SK-N-MC (cell line): Measurements from ENCODE around the gene PEF1.

Experiments used
- DNase-seq: peaks from one replicate; pipeline ENCODE4 v3.0.0-alpha.2; 2011; ENCODE audit warnings: low read depth, low spot score
- H3K27ac ChIP-seq: fragments of 200-600 bp; sonication (generic); 2 replicates; pipeline ENCODE4 v1.5.1; 2016; ENCODE audit warnings: mixed run types
- H3K36me3 ChIP-seq: fragments of 200-600 bp; sonication (generic); 2 replicates; pipeline ENCODE4 v1.6.1; 2017; ENCODE audit warnings: antibody characterized with exemption, low read length, mixed read lengths; ENCODE audit not compliant: insufficient read depth
- H3K4me3 ChIP-seq: fragments of 200-600 bp; sonication (generic); 2 replicates; pipeline ENCODE4 v1.5.1; 2016
- H3K9ac ChIP-seq: fragments of 200-600 bp; sonication (generic); 2 replicates; pipeline ENCODE4 v1.8.0; 2017; ENCODE audit warnings: mixed run types, mixed read lengths; ENCODE audit not compliant: insufficient read length
- H3K9me3 ChIP-seq: fragments of 200-600 bp; sonication (generic); 2 replicates; pipeline ENCODE4 v1.6.1; 2017; ENCODE audit warnings: low read depth, mild to moderate bottlenecking, antibody characterized with exemption, low read length, moderate library complexity, mixed read lengths
- EZH2 ChIP-seq: fragments of 200-600 bp; sonication (generic); IDR thresholded peaks from one replicate; pipeline ENCODE4 v1.6.1; 2017; ENCODE audit warnings: antibody characterized with exemption
- FOXP2 ChIP-seq: optimal IDR thresholded peaks from 2 replicates; pipeline ENCODE3; 2011; ENCODE audit warnings: mild to moderate bottlenecking, moderate library complexity; ENCODE audit not compliant: insufficient read depth; ENCODE audit errors: extremely low read length, control extremely low read depth
- POLR2AphosphoS5 ChIP-seq: IDR thresholded peaks from 2 replicates; pipeline ENCODE4 v1.6.1; 2012; ENCODE audit warnings: mild to moderate bottlenecking, low read depth, low read length, borderline replicate concordance

Gene PEF1

GRCh38 chr1:31674626-31675025, 29.9 kb upstream of the PEF1 start:
- Histone ChIP-seq H3K4me3 (no peak overlapping the region), H3K9ac (no peak overlapping the region), H3K9me3 (no peaks in the 10 kb centered on the region), H3K36me3 (peaks cover 79% of the 10 kb centered on the region), H3K27ac (peak overlapping the region; percentile 42; the same call in 1 of the 2 replicates)
- no peak for TF ChIP-seq POLR2AphosphoS5
- TF ChIP-seq EZH2, result no peak
- TF ChIP-seq FOXP2, result no peak
- DNase-seq, result no peak

GRCh38 chr1:31673433-31673832, 28.8 kb upstream of the PEF1 start:
- Histone ChIP-seq H3K4me3 (no peak overlapping the region), H3K36me3 (peaks cover 77% of the 10 kb centered on the region), H3K27ac (0 out of 2 replicates have a peak overlapping the region, but pooled peaks have one; percentile 19), H3K9ac (no peak overlapping the region), H3K9me3 (no peaks in the 10 kb centered on the region)
- TF ChIP-seq FOXP2, result no peak
- no peak for TF ChIP-seq EZH2
- TF ChIP-seq POLR2AphosphoS5, result no peak
- no peak for DNase-seq

- DNase-seq, result no peak
- no peaks in the 10 kb centered on the region for H3K9me3 ChIP-seq
- H3K4me3 ChIP-seq, result no peak overlapping the region
- 0 out of 2 replicates have a peak overlapping the region, but pooled peaks have one; percentile 19 for H3K27ac ChIP-seq
- no peak for TF ChIP-seq POLR2AphosphoS5
- H3K9ac ChIP-seq, result no peak overlapping the region
- H3K36me3 ChIP-seq, result peaks cover 75% of the 10 kb centered on the region
Observed at GRCh38 chr1:31672986-31673385, 28.3 kb upstream of the PEF1 start.

DNA sequence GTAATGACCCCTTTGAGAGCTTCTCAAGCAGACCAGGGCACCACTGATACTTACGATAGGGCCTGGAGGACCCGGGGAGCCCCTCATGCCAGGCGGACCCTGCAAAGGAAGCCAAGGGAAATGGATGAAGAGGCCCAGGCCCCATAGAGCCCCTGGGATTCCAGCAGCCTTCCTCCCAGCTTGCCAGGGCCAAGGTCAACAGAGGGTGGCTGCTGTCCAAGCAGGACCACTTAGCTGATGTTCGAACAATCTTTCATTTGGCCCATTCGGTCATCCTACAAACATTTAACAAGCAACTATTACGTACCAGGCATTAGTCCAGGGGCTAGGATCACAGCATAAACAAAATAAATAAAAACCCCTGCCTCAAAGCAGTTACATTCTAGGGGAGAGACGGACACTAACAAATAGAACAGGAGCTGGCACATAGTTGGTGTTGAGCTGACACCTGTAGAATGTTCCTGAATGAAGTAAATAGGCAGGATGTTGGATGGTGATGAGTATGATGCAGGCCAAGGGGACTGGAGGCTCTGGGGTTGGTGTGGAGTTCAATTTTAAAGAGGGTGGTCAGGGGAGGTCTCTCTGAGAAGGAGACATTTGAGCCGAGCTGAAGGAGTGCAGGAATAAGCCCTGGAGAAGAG, 27.0 kb upstream of the PEF1 start:
- Histone ChIP-seq H3K9ac (no peak overlapping the region), H3K4me3 (no peak overlapping the region), H3K9me3 (no peaks in the 10 kb centered on the region), H3K27ac (no peak overlapping the region), H3K36me3 (peaks cover 75% of the 10 kb centered on the region)
- no peak for DNase-seq
- TF ChIP-seq EZH2 (no peak), FOXP2 (no peak), POLR2AphosphoS5 (no peak)

- Histone ChIP-seq H3K4me3 (no peak overlapping the region), H3K9ac (no peak overlapping the region), H3K27ac (0 out of 2 replicates have a peak overlapping the region, but pooled peaks have one; percentile 29), H3K9me3 (no peaks in the 10 kb centered on the region), H3K36me3 (peaks cover 71% of the 10 kb centered on the region)
- TF ChIP-seq POLR2AphosphoS5, result no peak
- TF ChIP-seq EZH2, result no peak
- no peak for TF ChIP-seq FOXP2
- no peak for DNase-seq
Observed at GRCh38 chr1:31671147-31671546, 26.5 kb upstream of the PEF1 start.

DNA sequence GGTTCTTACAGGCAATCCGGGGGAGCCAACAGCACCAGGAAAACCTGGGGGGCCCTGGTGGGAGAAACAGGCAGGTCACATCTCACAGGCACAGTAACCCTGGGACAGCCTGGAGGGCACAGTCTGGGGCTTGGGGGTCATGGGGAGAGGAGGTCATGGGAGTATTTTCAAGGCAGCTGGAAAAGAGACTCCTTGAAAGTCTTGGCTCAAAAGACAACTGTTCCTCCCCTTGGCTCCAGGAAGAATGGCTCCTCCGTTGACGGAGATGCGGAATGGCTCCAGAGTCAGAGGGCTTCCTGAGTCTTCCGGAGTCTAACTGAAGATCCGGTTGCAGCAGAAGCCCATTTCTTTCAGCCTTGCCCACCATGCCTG, 25.9 kb upstream of the PEF1 start:
- Histone ChIP-seq H3K9me3 (no peaks in the 10 kb centered on the region), H3K4me3 (no peak overlapping the region), H3K9ac (no peak overlapping the region), H3K36me3 (peaks cover 72% of the 10 kb centered on the region), H3K27ac (peak overlapping the region; percentile 29)
- TF ChIP-seq POLR2AphosphoS5 (no peak), EZH2 (no peak), FOXP2 (no peak)
- no peak for DNase-seq

- Histone ChIP-seq H3K9me3 (no peaks in the 10 kb centered on the region), H3K36me3 (peaks cover 72% of the 10 kb centered on the region), H3K9ac (no peak overlapping the region), H3K27ac (peak overlapping the region; percentile 29), H3K4me3 (peak overlapping the region; percentile 29; the same call in 1 of the 2 replicates)
- no peak for TF ChIP-seq POLR2AphosphoS5
- TF ChIP-seq FOXP2, result no peak
- no peak for TF ChIP-seq EZH2
- no peak for DNase-seq
Observed at GRCh38 chr1:31669786-31670592, 25.3 kb upstream of the PEF1 start.

DNA sequence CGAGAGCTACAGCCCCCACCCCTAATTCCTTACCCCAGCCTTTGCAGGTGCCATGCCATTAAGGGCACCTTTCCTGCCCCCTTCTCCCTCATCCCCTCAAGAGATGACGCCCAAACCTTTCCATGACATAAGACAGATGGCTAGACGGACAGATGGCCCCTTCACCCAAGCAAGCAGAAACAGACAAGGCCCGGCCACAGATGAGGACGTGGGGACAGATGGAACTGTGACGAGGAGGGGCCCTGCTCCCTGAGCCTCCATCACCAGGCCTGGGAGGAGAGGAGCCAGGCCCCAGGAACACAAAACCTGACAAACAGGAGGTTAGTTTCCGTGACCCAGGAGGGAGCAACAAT, 24.7 kb upstream of the PEF1 start:
- TF ChIP-seq FOXP2, result no peak
- TF ChIP-seq EZH2, result no peak
- no peak for TF ChIP-seq POLR2AphosphoS5
- Histone ChIP-seq H3K9ac (no peak overlapping the region), H3K4me3 (no peak overlapping the region), H3K9me3 (no peaks in the 10 kb centered on the region), H3K27ac (peak overlapping the region; percentile 29; the same call in 1 of the 2 replicates), H3K36me3 (peaks cover 66% of the 10 kb centered on the region)
- DNase-seq, result no peak
